Stimulated activated CD4-positive, alpha-beta T cell treated with anti-CD3 and anti-CD28 coated beads, Interleukin-1b, Interleukin-23, amount 100 ng/mL, for 24 hours (primary cell): ENCODE measurements around the gene ZBTB20.

ENCODE experiments used
- DNase-seq, 4 experiments: peaks; one replicate each; pipeline ENCODE4 v3.0.0-alpha.2; 2020; ENCODE audit warnings: low read depth in 4 of 4, low spot score in 1 of 4

ZBTB20 gene

GRCh38 chr3:114350690-114351089, 796.4 kb downstream of the ZBTB20 start:
- DNase-seq, result no peak

- DNase-seq, result no peak
These were observed 796.8 kb downstream of the ZBTB20 start for GRCh38 chr3:114350271-114350670.

- DNase-seq, result no peak
These were observed 802.6 kb downstream of the ZBTB20 start for GRCh38 chr3:114344492-114344891.

- no peak for DNase-seq
These were observed 808.3 kb downstream of the ZBTB20 start for GRCh38 chr3:114338651-114339357.

GRCh38 chr3:114336857-114337256, 810.2 kb downstream of the ZBTB20 start:
- no peak for DNase-seq

- DNase-seq, result no peak
These were observed 810.9 kb downstream of the ZBTB20 start for GRCh38 chr3:114336122-114336697.

- no peak for DNase-seq
These were observed 813.2 kb downstream of the ZBTB20 start for GRCh38 chr3:114333923-114334240.

GRCh38 chr3:114333180-114333922, 813.7 kb downstream of the ZBTB20 start:
- DNase-seq, result no peak

- DNase-seq, result no peak
These were observed 814.5 kb downstream of the ZBTB20 start for GRCh38 chr3:114332342-114333179.

GRCh38 chr3:114331710-114332109, 815.4 kb downstream of the ZBTB20 start:
- DNase-seq, result no peak

GRCh38 chr3:114331007-114331406, 816.1 kb downstream of the ZBTB20 start:
- DNase-seq, result no peak

- no peak for DNase-seq
These were observed 817.3 kb downstream of the ZBTB20 start for GRCh38 chr3:114329823-114330222.

GRCh38 chr3:114328345-114328744, 818.7 kb downstream of the ZBTB20 start:
- no peak for DNase-seq

GRCh38 chr3:114327665-114328064, 819.4 kb downstream of the ZBTB20 start:
- no peak for DNase-seq

GRCh38 chr3:114323546-114324254, 823.4 kb downstream of the ZBTB20 start:
- DNase-seq, result no peak

- DNase-seq, result no peak
These were observed 826.8 kb downstream of the ZBTB20 start for GRCh38 chr3:114320246-114320645.

GRCh38 chr3:114319453-114319852, 827.6 kb downstream of the ZBTB20 start:
- DNase-seq, result no peak

- DNase-seq, result no peak
These were observed 828.8 kb downstream of the ZBTB20 start for GRCh38 chr3:114318295-114318694.

GRCh38 chr3:114314282-114314681, 832.8 kb downstream of the ZBTB20 start:
- no peak for DNase-seq

GRCh38 chr3:114313426-114313825, 833.7 kb downstream of the ZBTB20 start:
- DNase-seq, result no peak

GRCh38 chr3:114310695-114311094, 836.4 kb downstream of the ZBTB20 start:
- no peak for DNase-seq
